Sigmoid colon (tissue), 7 donors: ENCODE results near the gene RUFY2. TPM values are rescaled to one million over a fixed set of nuclear protein-coding genes. Genes with fewer than 3 reads are reported as not detected.
"Not testable (repeated sequence)": the region's sequence is repeated elsewhere in the genome, so short reads cannot be mapped to it uniquely, and the experiment has no call there.

Experiments
- DNase-seq: peaks from one replicate; pipeline ENCODE4 v3.0.0-alpha.2; 2019
- H3K27ac ChIP-seq, 4 donors: fragments of 200-600 bp; sonication (generic); one replicate each; pipeline ENCODE4 v1.5.1; 2016 to 2019; ENCODE audit warnings: mild to moderate bottlenecking in 1 of 4
- H3K27me3 ChIP-seq, 3 donors: fragments of 200-600 bp; sonication (generic); one replicate each; pipeline ENCODE4 v1.5.1; 2019; ENCODE audit warnings: mild to moderate bottlenecking in 1 of 3
- H3K36me3 ChIP-seq, 4 donors: fragments of 200-600 bp; sonication (generic); one replicate each; pipeline ENCODE4 v1.5.1; 2016 to 2019
- H3K4me1 ChIP-seq, 4 donors: fragments of 200-600 bp; sonication (generic); one replicate each; pipeline ENCODE4 v1.5.1; 2017 to 2019
- H3K4me3 ChIP-seq, 4 donors: fragments of 200-600 bp; sonication (generic); one replicate each; pipeline ENCODE4 v1.5.1; 2017 to 2019; ENCODE audit warnings: mild to moderate bottlenecking in 2 of 4, moderate library complexity in 1 of 4
- H3K9me3 ChIP-seq, 4 donors: fragments of 200-600 bp in 3 of 4; sonication (generic) in 3 of 4; one replicate each; pipeline versions ENCODE4 v1.5.1 to v1.6.1; 2013 to 2019
- CTCF ChIP-seq, 4 experiments: fragments of 450-650 bp in 3 of 4; fragments of 200-600 bp in 1 of 4; IDR thresholded peaks; one replicate each; pipeline ENCODE4 v1.5.1; 2016 to 2019; ENCODE audit warnings: antibody characterized with exemption in 4 of 4, mild to moderate bottlenecking in 3 of 4, moderate library complexity in 2 of 4
- EP300 ChIP-seq, 4 donors: sonication (generic); formaldehyde crosslinking; IDR thresholded peaks; one replicate each; pipeline ENCODE4 v1.6.1; 2017; ENCODE audit warnings: antibody characterized with exemption in 4 of 4
- POLR2A ChIP-seq, 2 donors: fragments of 450-650 bp; IDR thresholded peaks; one replicate each; pipeline ENCODE4 v1.6.1; 2016; ENCODE audit warnings: antibody characterized with exemption in 2 of 2, mild to moderate bottlenecking in 2 of 2, moderate library complexity in 2 of 2
- POLR2AphosphoS5 ChIP-seq, 4 donors: sonication (generic); formaldehyde crosslinking; IDR thresholded peaks; one replicate each; pipeline ENCODE4 v1.6.1; 2017; ENCODE audit warnings: antibody characterized with exemption in 4 of 4
- WGBS, 2 donors: extraction: QIAGEN DNeasy Blood & Tissue Kit; methylation state at CpG; one replicate each; pipeline ENCODE4 v1.1.7; 2013; 5-methylcytosine and 5-hydroxymethylcytosine counted together
- intact Hi-C: fragments of 100-400 bp; cut with DNase I; formaldehyde crosslinking; loops from one replicate; pipeline ENCODE4 v1.15.1; 2023
- polyA plus RNA-seq, 3 donors: library from polyadenylated mRNA; stranded (reverse); fragments of 200-250 nt; gene quantifications; one replicate each; pipeline ENCODE4 v1.2.3, GENCODE V29; 2013
- total RNA-seq, 4 donors: library from RNA; depleted of rRNA; stranded (reverse); fragments of >200 nt; gene quantifications; one replicate each; pipeline ENCODE4 v1.1.0, GENCODE V29; 2016
- donor health status: healthy with polysubstance abuse.
- donor health status: Bipolar disorder and iron deficiency.
- donor health status: healthy.

Gene RUFY2
- total and polyA plus RNA-seq, 7 donors, result 5.8 to 34.9 (median 19.3) TPM

- no peak overlapping the region for H3K27ac ChIP-seq
- peaks cover 0 to 11% (median 1%) of the 10 kb centered on the region in 4 donors for H3K9me3 ChIP-seq
- no peak for TF ChIP-seq POLR2A (IDR thresholded peaks at IDR 0.05)
- no peak for TF ChIP-seq CTCF (IDR thresholded peaks at IDR 0.05)
- no peak for TF ChIP-seq POLR2AphosphoS5 (IDR thresholded peaks at IDR 0.05)
- TF ChIP-seq EP300 (IDR thresholded peaks at IDR 0.05), result no peak
- DNase-seq, result no peak
- H3K4me3 ChIP-seq, result no peak overlapping the region
- H3K27me3 ChIP-seq, result no peaks in the 10 kb centered on the region
- H3K4me1 ChIP-seq, result no peaks in the 10 kb centered on the region
- intact Hi-C loops, result no loop called here
- WGBS, 2 donors, result 14 to 60% methylated on average over 1 of the region's 1 CpG
- no peaks in the 10 kb centered on the region for H3K36me3 ChIP-seq
Observed at GRCh38 chr10:68318331-68319059, 88.6 kb downstream of the RUFY2 start.

GRCh38 chr10:68315582-68315981 is 91.5 kb downstream of the RUFY2 start:
- 16 to 66% methylated on average over 1 of the region's 1 CpG for WGBS, 2 donors
- Histone ChIP-seq H3K4me3 (no peak overlapping the region), H3K27ac (no peak overlapping the region), H3K27me3 (no peaks in the 10 kb centered on the region), H3K4me1 (no peaks in the 10 kb centered on the region), H3K36me3 (no peaks in the 10 kb centered on the region), H3K9me3 (peaks cover 0 to 11% (median 1%) of the 10 kb centered on the region in 4 donors)
- DNase-seq, result no peak
- intact Hi-C loops, result no loop called here
- TF ChIP-seq POLR2AphosphoS5 (IDR thresholded peaks at IDR 0.05), result no peak
- TF ChIP-seq CTCF (IDR thresholded peaks at IDR 0.05), result no peak
- no peak for TF ChIP-seq POLR2A (IDR thresholded peaks at IDR 0.05)
- TF ChIP-seq EP300 (IDR thresholded peaks at IDR 0.05), result no peak

- H3K4me3 ChIP-seq, H3K27ac ChIP-seq, H3K36me3 ChIP-seq, H3K27me3 ChIP-seq, H3K4me1 ChIP-seq, DNase-seq, intact Hi-C loops: not testable (repeated sequence)
- WGBS, 2 donors, result 63 to 80% methylated on average over 6 of the region's 6 CpGs
- peaks cover 0 to 11% (median 1%) of the 10 kb centered on the region in 4 donors for H3K9me3 ChIP-seq
Observed at GRCh38 chr10:68314930-68315329, 92.1 kb downstream of the RUFY2 start.

GRCh38 chr10:68310531-68310930 is 96.5 kb downstream of the RUFY2 start:
- TF ChIP-seq EP300 (IDR thresholded peaks at IDR 0.05) (no peak), POLR2A (IDR thresholded peaks at IDR 0.05) (no peak), CTCF (IDR thresholded peaks at IDR 0.05) (no peak), POLR2AphosphoS5 (IDR thresholded peaks at IDR 0.05) (no peak)
- no peaks in the 10 kb centered on the region for H3K36me3 ChIP-seq
- no peak overlapping the region for H3K4me3 ChIP-seq
- no peak for DNase-seq
- H3K27me3 ChIP-seq, result no peaks in the 10 kb centered on the region
- no peak overlapping the region for H3K27ac ChIP-seq
- intact Hi-C loops, result no loop called here
- no peaks in the 10 kb centered on the region for H3K9me3 ChIP-seq
- H3K4me1 ChIP-seq, result no peaks in the 10 kb centered on the region

- H3K4me1 ChIP-seq, result no peaks in the 10 kb centered on the region
- whole genome bisulfite sequencing, 2 donors, result 12 to 44% methylated on average over 1 of the region's 1 CpG
- no peaks in the 10 kb centered on the region for H3K36me3 ChIP-seq
- H3K9me3 ChIP-seq, result no peaks in the 10 kb centered on the region
- no peak overlapping the region for H3K4me3 ChIP-seq
- TF ChIP-seq EP300 (IDR thresholded peaks at IDR 0.05) (no peak), POLR2A (IDR thresholded peaks at IDR 0.05) (no peak), POLR2AphosphoS5 (IDR thresholded peaks at IDR 0.05) (no peak), CTCF (IDR thresholded peaks at IDR 0.05) (no peak)
- DNase-seq, result no peak
- H3K27me3 ChIP-seq, result no peaks in the 10 kb centered on the region
- no peak overlapping the region for H3K27ac ChIP-seq
- intact Hi-C loops, result loop anchor here (10.0 kb wide), 1 partner anchor 451 kb away; no protein-coding TSS in a partner anchor
Observed at GRCh38 chr10:68305854-68306253, 101.2 kb downstream of the RUFY2 start.
